NCI-H2227 (cell line): ENCODE results near the gene CEBPE.

Source experiments
- DNase-seq: peaks from one replicate; lab custom pipeline; 2025; ENCODE audit not compliant: unreplicated experiment; lab: John Stamatoyannopoulos, UW

Gene CEBPE

DNA sequence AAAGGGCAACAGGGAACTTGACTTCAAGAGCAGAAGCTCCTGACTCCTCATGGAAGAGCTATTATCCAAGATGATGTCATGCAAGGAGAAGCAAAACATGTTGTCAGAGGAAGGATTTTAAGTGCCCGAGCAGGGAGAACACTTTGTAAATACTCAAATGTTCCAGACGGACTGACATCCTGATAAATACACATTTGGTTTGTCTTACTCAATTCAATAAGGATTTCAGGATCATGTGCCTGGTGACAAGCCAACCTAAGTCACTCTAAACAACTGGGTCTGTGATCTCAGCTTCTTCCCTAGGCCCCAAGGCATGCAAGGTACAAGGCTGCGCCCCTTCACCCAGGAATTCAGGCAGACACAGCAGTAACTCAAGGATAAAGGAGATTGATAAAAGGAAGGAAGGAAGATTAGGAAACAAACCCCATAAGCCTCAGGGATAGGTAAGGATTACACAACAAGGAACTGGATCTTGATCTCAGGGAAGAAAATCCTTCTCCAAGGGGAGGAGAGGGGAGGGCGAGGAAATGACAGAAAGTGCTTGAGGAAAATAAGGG lies 26.8 kb upstream of the CEBPE start:
- no peak for DNase-seq

DNA sequence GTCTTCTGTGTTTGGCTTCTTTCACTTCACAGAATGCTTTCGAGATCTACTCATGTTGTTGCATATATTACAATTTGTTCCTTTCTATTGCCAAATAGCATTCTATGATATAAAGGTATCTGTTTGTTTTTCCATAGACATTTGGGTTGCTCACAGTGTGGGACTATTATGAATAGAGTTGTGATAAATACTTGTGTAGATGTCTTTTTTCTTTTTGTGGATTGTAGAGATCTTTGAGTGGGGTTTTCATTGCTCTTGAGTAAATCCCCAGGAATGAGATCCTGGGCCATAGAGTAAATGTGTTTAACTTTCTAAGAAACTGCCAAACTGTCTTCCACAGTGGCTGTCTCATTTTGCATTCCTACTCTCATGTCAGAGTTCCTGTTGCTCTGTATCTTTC lies 24.9 kb upstream of the CEBPE start:
- no peak for DNase-seq

DNA sequence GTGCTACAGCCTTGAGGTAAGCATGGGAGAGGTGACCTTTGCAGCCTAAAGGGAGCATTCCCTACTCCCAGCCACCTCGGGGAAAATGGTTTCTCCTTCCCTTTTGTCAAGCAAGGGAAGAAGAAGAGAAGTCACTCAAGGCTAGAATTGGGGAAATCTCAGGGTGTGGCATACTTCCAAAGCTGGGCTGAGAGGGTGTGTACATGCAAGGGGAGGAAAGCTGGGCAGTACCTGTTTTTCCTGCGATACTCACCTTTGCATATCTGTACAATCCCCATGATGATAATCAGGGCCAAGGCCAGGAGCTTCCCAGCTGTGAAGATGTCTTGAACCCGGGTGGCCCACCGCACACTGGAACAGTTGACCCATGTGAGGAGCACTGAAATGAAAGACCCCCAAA lies 23.8 kb upstream of the CEBPE start:
- no peak for DNase-seq

DNA sequence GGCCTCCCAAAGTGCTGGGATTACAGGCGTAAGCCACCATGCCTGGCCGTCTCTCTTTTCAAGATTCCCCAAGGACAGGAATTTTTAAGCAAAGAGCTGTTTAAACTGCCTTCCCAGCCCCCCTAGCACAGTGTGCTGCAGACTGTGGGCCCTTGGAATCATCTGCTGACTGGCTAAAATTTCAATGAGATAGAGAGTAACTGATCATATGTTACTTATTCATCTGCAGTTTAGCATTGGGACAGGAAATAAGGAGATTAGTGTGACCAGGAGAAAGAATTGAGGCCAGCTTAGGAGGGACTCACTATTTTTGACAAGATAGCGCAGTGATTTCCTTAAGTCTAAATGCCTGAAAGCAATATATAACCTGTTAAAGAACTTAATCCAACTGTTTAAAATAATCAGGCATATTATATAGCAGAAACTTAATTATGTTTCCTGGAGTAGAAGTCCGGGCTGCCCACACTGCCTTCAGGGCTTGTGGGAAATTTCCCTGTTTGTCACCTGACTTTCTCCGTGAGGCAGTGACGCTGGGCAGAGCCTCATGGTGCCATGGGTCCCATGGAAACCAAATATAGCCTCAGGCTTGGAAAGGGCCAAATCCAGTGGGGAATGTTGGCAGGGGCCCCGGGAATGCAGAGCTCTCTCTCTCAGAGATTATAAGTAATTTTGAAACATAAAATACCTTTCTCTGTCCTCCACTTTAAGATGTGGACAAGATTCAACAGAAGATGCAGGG lies 22.8 kb upstream of the CEBPE start:
- DNase-seq, result no peak

DNA sequence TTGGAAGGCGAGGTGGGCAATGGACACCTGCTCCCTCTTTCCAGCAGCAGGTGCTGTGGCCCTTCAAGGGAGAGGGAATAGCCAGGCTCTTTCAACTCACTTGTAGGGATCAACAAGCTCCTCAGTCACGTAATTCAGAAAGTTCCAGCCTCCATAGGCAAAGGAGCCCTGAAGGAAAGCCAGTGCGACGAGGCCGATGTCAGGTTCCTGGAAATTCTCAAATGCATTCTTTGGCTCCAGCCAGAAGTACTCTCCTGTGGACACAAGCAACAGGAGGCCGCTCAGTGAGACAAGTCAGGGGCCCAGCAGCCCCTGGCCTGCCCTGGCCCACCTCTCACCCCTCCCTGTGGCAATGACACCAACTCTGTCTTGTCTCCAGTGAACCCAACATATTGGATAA lies 21.3 kb upstream of the CEBPE start:
- no peak for DNase-seq

DNA sequence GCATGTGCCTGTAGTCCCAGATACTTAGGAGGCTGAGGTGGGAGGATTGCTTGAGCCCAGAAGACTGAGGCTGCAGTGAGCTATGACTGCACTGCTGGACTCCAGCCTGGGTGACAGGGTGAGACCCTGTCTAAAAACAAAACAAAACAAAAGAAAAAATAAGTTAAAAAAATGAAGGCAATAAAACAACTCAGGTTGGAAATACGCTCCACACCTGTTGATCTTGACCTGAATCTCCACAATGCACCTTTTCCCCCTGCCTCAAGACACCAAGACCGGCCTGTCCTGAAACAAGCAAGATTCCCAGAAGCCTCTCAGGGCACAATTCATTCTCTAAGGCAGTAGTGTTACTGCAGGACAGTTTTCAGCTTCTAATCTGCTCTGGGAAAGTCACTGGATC lies 20.8 kb upstream of the CEBPE start:
- DNase-seq, result no peak

DNA sequence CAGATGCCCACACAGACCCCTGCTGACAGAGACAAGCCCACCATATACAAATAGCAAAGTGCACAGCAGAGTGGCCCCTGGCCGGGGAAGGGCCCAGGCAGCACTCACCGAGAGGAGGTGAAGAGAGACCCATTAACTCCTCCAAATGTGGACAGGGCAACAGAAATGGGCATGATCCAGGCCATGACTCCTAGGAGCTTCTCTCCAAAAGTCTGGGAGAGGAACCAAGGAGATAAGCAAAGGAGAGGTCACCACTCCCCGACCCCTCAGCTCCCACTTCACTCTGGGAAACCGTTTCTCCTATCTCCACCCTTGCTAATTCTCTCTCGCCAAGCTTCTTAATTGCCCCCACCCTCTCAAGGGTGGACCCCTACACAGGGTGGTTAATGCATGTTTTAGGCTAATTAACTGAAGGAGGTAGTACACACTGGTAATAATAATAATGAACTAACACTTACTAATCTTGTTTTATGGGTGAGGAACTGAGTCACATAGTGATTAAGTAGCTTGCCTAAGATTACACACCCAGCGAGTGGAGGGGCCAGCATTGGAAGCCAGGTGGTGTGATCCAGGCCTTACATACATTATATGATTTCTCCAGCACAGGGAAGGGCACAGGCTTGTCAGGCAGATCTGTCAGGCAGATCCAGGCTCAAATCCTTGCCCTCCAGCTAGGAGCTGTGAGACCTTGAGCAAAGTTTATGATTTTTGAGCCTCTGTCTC lies 18.9 kb upstream of the CEBPE start:
- DNase-seq, result no peak

DNA sequence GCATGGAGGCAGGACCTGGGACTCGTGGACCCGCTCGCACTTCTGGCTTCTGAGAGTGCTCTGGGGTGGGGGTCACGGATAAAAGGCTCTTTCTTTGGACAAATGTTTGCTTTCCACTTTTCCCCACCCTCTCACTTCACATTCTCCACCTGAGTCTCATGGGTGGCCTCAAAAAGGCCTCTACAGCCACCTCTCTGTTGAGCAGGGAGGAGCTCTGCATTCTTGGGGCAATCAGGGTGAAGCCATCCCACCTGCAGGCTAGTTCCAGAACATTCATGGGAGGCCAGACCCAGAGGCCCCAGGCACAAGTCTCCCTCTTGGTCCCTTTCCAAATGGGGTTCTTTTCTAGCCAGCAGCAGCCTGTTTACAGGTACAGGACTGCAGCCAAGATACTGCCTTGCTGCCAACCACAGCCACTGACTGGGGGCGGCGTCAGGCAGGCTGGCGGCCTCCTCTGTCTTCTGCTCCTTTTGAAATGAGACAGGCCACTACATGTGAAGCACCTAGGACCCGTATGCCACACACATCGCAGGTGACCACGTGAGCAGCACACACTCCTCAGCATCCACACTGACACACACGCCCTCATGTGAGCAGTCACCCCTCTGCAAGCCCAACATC lies 18.2 kb upstream of the CEBPE start:
- no peak for DNase-seq

DNA sequence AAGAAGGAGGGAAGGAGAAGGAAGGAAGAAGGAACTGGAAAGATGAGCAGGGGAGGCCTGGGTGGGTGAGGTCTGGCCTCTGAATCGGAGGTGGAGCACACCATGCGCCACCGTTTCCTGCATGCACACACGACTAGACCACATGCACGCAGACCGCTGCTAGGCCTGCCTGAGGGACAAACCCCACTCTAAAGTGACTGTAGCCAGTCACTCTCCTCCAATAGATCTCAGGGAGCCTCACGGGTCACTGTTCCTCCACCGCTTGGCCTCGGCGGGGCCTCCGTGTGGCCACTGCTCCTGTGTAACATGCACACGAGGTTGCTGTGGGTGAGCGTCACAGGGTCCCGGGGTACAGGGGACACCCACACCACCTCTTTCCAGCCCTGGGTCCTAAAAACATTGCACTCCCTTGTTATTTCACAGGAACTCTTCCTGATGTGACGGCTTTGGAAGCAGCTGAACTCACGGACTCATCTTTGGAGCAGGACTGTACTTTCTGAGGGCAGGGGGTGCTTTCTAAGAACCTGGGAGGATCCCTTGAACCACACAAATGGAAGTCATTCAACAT lies 17.6 kb upstream of the CEBPE start:
- DNase-seq, result no peak

DNA sequence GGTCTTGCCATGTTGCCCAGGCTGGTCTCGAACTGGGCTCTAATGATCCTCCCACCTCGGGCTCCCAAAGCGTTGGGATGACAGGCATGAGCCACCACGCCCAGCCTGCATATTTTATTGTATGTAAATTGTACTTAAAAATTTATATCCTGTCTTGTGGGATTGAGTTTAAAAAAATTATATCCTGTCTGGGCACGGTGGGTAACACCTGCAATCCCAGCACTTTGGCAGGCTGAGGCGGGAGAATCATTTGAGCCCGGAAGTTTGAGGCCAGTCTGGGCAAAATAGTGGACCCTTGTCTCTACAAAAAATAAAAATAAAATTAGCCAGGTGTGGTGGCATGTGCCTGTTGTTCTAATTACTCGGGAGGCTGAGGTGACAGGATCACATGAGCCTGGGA lies 13.9 kb upstream of the CEBPE start:
- DNase-seq, result no peak

DNA sequence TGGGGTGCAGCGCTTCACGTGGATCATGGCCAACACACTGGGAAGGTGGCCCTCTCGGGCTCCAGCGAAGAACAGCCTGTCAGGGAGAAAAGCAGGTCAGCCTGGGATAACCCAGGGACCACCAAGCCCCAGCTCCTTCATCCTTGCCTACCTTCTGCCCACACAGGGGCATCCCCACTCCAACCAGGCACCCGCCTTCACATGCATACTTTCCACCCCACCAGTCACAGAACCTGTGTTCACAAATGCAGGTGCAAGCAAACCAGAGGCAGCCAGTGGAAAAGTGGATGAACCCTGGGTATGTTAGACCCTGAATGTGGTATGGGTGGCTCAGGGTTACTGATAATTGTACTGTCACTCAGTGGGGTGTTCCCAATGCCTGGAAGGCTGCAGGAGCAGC lies 12.4 kb upstream of the CEBPE start:
- DNase-seq, result no peak

DNA sequence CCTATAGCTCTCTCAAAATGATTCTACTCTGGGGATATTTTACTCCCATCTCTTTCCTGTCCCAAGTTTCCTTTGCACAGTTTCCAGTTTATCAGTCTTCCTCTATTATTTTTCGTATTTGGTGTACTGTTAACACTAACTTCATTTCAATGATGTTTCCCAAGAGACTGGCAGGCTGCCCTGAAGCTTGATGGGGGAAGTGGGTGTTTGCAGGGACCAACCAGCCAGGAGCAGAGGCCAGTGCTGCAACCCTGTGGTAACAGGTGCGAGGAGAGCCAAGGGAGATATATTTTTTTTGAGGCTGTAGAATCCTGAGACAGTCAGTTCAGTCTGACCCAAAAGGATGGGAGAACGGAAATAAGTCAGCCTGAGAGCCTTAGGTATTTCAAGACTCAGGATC lies 11.8 kb upstream of the CEBPE start:
- no peak for DNase-seq

DNA sequence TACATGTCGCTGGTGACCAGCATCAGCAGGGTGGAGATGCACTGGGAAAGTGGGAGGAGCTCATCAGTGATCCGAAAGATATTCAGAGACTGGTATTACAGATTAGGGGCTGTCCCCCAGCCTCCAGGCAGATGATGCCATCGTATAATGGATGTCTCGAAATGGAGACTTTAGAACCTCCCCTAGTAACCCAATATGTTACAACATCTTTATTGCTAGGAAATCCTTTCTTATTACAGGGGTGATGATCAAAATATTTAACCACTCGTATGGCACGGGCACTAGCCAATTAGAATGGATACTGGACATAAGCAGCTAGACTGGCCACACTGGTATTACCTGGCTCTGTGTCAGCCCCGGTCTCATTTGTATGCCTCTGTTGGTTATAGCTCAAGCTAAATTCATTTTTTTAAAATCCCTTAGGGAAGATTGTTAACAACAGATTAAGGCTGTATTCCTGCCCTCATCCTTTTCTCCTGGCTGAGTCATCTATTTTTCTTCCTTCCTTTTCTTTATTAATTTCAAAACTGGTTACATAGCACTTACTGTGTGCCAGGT lies 10.8 kb upstream of the CEBPE start:
- no peak for DNase-seq

DNA sequence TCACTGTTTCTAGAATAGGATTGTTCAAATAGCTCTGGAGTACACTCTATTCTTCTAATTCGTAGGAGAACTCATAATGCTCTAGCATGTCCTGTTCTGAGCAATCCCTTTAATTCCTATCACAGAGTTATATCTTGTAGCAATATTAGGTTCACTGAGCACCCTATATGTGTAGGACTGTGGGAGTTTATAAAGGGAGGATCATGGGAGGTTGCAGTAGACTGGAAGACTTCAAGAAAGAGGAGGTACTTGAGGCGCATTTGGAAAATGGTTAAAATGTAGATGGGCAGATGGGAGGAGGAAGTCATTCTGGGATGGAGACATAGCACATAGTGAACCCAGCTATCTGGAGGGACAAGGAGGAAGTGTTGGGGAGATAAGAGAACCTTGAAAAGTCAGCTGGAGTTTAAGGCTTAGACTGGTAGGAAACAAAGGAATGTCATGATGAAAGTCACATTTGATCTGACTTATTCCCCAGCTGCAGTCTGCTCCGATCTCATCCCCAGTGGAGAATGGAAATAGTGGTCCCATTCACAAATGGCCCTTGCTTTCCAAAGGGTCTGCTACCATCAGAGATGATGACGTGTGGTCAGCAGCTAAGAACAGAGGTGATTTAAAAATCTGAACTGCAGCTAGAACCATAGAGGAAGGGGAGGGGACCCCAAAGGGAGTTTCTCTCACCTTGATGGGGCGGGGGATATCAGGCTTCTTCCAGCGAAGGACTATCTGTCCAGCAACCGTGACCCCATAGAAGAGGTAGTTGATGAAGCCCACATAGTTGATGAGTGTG lies 10.1 kb upstream of the CEBPE start:
- DNase-seq, result no peak

DNA sequence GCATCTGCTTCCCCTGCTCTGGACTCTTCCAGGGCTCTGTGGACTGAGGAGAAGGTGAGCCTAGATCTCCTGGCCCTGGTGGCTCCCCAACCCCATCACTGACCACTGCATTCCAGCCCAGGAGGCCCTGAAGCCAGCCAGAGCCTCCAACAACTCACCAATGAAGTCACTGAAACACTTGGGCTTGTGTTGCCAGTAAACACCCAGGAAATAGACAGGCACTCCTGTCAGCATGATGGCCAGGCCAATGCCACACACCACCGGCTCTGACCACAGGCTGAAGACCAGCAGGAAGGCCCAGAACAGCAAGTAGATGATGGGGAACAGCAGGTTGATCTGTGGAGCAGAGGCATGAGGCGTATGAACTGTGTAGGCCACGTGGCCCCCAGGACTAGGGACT lies 8.8 kb upstream of the CEBPE start:
- DNase-seq, result no peak

DNA sequence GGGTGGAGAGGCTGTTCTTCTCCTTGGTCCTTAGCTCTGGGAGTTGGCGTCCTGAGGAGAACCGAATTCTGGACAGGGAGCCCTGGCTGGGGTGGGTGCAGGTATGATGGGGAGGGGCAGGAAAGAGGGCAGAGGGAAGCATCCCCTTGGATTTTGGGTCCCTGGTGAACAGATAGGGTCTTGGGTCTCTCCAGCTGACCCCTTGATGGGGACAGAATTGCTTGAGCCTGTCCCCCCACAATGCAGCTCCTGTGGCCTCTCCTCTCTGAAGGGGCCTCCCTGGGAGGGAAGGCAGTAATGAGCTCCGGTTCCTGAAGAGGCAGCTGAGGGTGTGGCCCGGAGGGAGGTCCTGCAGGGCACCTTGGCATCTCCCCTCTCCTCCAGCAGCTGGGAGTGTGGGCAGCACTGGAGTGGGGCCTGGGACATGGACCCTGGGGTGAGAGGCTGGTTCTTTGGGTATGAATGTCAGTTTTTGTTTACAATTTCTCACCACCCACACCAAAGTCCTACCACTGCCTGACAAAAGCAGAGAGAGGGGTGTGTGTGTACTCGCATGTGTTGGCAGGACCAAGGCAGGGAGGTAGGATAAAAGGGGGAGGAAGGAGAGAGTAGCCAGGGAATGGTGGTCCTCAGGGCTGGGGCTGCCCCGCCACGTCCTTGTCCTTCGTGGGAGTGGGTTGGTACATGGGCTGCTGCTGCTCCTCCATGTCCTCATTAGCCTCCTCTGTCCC lies 7.7 kb upstream of the CEBPE start:
- DNase-seq, result no peak

DNA sequence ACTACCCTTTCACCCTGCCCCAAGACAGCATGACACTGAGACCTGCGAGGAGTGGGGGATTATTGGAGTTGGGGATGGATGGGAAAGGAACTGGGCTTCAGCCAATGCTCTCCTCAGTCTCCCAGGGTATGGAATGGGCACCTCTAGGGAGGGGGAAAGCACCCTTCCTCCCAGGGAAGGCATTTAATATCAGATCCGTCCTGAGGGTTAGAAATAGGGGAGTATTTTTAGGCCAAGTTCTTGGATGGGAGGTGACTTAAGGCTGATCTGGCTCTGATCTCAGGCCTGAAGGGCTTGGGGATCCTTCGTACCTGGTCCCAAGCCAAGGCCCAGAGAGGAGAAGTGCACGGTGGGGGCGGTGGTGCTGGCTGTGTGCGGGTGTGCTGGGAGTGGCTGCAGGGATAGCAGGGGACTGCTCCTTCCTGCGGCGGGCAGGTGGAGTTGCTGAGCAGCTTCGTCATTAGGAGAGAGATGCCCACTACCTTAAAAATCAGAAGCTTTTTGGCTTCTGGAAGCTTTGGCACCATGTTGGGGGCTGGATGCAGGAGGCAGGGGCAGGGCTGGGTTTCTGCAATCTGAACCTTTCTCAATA lies 7.0 kb upstream of the CEBPE start:
- DNase-seq, result no peak

DNA sequence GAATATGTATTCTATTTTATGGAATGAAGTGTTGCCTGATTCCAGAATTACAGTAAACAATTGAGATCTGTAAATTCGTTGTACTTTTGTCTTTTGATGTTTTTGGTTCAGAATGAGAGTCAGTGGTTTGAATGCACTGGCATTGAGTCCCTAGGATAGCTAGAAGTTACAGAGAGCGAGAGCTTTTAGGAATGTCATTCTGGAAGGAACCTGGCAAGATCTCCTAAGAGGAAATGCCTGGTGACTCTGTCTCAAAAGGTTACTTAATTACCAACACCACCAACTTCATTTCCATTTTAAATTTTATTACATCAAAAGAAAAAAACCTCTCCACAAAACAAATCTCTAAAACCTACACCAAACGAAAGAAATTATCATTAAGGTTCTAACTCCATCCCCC lies 6.0 kb upstream of the CEBPE start:
- no peak for DNase-seq

DNA sequence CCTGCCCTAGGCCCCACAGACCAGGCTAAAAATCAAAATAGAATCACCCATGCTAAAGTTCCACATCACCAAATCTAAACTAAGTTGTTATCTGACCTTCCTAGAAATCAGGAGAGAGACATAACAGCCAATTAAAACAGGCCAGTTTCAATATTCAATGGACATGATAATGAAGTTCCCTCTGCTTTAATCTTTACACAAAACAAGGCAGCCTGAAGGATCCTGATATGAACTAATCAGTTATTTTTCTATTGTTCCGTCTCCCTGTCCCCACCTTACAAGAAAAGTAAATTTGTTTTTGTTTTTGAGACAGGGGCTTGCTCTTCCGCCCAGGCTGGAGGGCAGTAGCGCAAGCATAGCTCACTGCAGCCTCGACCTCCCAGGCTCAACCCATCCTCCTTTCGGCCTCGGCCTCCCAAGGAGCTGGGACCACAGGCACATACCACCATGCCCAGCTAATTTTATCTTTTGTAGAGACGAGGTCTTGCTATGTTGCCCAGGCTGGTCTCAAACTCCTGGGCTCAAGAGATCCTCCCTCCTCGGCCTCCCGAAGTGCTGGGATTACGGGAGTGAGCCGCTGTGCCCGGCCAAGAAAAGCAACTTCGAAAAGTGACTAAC lies 5.4 kb upstream of the CEBPE start:
- no peak for DNase-seq
